Keratinocyte (primary cell): Measurements from ENCODE around the gene MAMDC2. TPM values are rescaled to one million over a fixed set of nuclear protein-coding genes. Genes with fewer than 3 reads are reported as not detected.

Source experiments
- DNase-seq: peaks from one replicate; pipeline ENCODE4 v3.0.0-alpha.2; 2011; ENCODE audit warnings: low read depth, missing footprints, low spot score
- FAIRE-seq: peaks from 2 replicates; lab custom pipeline; 2011; peaks lifted over from hg19 to GRCh38; lab: Jason Lieb, UNC
- H2AFZ ChIP-seq: 2 replicates; pipeline ENCODE4 v1.6.0; 2012; ENCODE audit warnings: low read length, control low read depth, inconsistent platforms; ENCODE audit not compliant: control insufficient read depth
- H3K27ac ChIP-seq: 2 replicates; pipeline ENCODE4 v1.5.1; 2011; ENCODE audit warnings: low read length; ENCODE audit not compliant: control insufficient read depth, insufficient read depth
- H3K27me3 ChIP-seq: 3 replicates; pipeline ENCODE4 v1.6.0; 2011; ENCODE audit warnings: low read length; ENCODE audit not compliant: control insufficient read depth, insufficient read depth; ENCODE audit errors: extremely low read depth
- H3K36me3 ChIP-seq, 2 experiments: 2 replicates in 1 of 2; 3 replicates in 1 of 2; pipeline ENCODE4 v1.5.1; 2011; ENCODE audit warnings: low read length in 2 of 2, mild to moderate bottlenecking in 1 of 2; ENCODE audit not compliant: control insufficient read depth in 2 of 2, insufficient read depth in 2 of 2; ENCODE audit errors: extremely low read depth in 1 of 2
- H3K4me1 ChIP-seq: 3 replicates; pipeline ENCODE4 v1.5.1; 2011; ENCODE audit warnings: low read length; ENCODE audit not compliant: control insufficient read depth, insufficient read depth; ENCODE audit errors: extremely low read depth
- H3K4me2 ChIP-seq: 3 replicates; pipeline ENCODE4 v1.6.0; 2011; ENCODE audit warnings: low read depth, low read length; ENCODE audit not compliant: control insufficient read depth, insufficient read depth; ENCODE audit errors: extremely low read depth
- H3K4me3 ChIP-seq, 3 experiments: fragments of 200-600 bp in 1 of 3; sonication (generic) in 1 of 3; 2 replicates in 2 of 3; 3 replicates in 1 of 3; pipeline ENCODE4 v1.5.1; 2011 to 2016; ENCODE audit warnings: low read length in 3 of 3, mild to moderate bottlenecking in 3 of 3, control low read depth in 2 of 3, inconsistent platforms in 1 of 3, low read depth in 1 of 3, mixed read lengths in 1 of 3, mixed run types in 1 of 3, moderate library complexity in 1 of 3; ENCODE audit not compliant: control insufficient read depth in 2 of 3, insufficient read depth in 2 of 3; ENCODE audit errors: extremely low read depth in 1 of 3
- H3K79me2 ChIP-seq: 2 replicates; pipeline ENCODE4 v1.6.0; 2012; ENCODE audit warnings: low read length; ENCODE audit not compliant: control insufficient read depth, insufficient read depth
- H3K9ac ChIP-seq: 3 replicates; pipeline ENCODE4 v1.6.0; 2011; ENCODE audit warnings: low read length; ENCODE audit not compliant: control insufficient read depth, insufficient read depth; ENCODE audit errors: extremely low read depth
- H3K9me1 ChIP-seq: 3 replicates; pipeline ENCODE4 v1.6.0; 2011; ENCODE audit warnings: low read length; ENCODE audit not compliant: control insufficient read depth, insufficient read depth; ENCODE audit errors: extremely low read depth
- H3K9me3 ChIP-seq: 2 replicates; pipeline ENCODE4 v1.5.1; 2012; ENCODE audit warnings: low read depth, low read length; ENCODE audit not compliant: control insufficient read depth
- H4K20me1 ChIP-seq: 3 replicates; pipeline ENCODE4 v1.6.0; 2011; ENCODE audit warnings: low read length; ENCODE audit not compliant: control insufficient read depth, insufficient read depth; ENCODE audit errors: extremely low read depth
- EZH2 ChIP-seq: IDR thresholded peaks from one replicate; pipeline ENCODE4 v1.6.1; 2012; ENCODE audit warnings: inconsistent platforms, mild to moderate bottlenecking, low read length, moderate library complexity
- dilution Hi-C: fragments of 300-500 bp; cut with MboI; formaldehyde crosslinking; loops from one replicate; pipeline ENCODE4 v1.7.0; 2020; ENCODE audit warnings: low sequenced_read_pairs; ENCODE audit not compliant: extremely low pct_ligation_motif_present
- polyA plus RNA-seq, 5 experiments: library from polyadenylated mRNA; depleted of rRNA in 3 of 5; stranded (reverse) in 3 of 5; stranded (forward) in 1 of 5; unstranded in 1 of 5; fragments of >200 nt; gene quantifications; 1 replicate in 1 of 5; 2 replicates in 3 of 5; 3 replicates in 1 of 5; pipeline versions ENCODE4 v1.2.1 to v1.2.3, GENCODE V29; 2011 to 2012; ENCODE audit warnings: missing spikeins in 2 of 5, low read depth in 1 of 5, low replicate concordance in 1 of 5
- TF ChIP-seq, protein P1 (sequence below), 3 experiments: IDR thresholded peaks in 1 of 3; conservative IDR thresholded peaks in 1 of 3; optimal IDR thresholded peaks in 1 of 3; 2 replicates in 2 of 3; 3 replicates in 1 of 3; pipeline versions ENCODE3 to v1.5.1; 2011; ENCODE audit warnings: low read length in 3 of 3, mild to moderate bottlenecking in 3 of 3, moderate library complexity in 2 of 3, control low read depth in 1 of 3, inconsistent platforms in 1 of 3; ENCODE audit not compliant: insufficient read depth in 2 of 3; ENCODE audit errors: extremely low read depth in 1 of 3

Gene MAMDC2
- polyA plus RNA-seq, 1 donor (not counting 4 experiments of a cell fraction or from before 2014, with no cell fraction given) = 4.2 TPM

DNA sequence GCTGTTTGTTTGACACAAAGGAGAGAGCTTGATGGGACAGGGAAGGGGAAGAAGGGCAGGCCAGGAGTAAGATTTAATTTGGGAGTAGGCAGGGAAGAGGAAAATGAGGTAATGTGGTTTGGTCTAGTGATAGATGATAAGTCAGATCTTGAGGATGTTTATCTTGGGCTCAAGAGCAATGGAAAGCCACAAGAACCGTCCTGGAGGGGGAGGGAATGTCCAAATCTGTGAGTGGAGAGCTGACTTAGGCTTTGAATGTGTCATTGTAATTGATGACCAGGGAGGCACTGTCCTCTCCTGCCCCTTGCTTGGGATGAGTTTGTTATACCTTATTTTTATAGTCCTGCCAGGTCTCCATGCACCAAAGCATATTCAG is 37.5 kb downstream of the MAMDC2 start:
- no peaks in the 10 kb centered on the region for H3K79me2 ChIP-seq
- no peak overlapping the region for H3K4me2 ChIP-seq
- H3K36me3 ChIP-seq = no peaks in the 10 kb centered on the region
- DNase-seq (no peak), FAIRE-seq (peak; percentile 56)
- H3K9me1 ChIP-seq = no peaks in the 10 kb centered on the region
- dilution Hi-C loops = no loop called here
- H3K27me3 ChIP-seq = no peaks in the 10 kb centered on the region
- H3K9me3 ChIP-seq = no peaks in the 10 kb centered on the region
- no peak overlapping the region for H3K4me3 ChIP-seq
- no peaks in the 10 kb centered on the region for H4K20me1 ChIP-seq
- no peak overlapping the region for H3K27ac ChIP-seq
- H3K4me1 ChIP-seq = peaks cover 9% of the 10 kb centered on the region
- H3K9ac ChIP-seq = no peak overlapping the region
- no peak overlapping the region for H2AFZ ChIP-seq
- TF ChIP-seq, protein P1, sequence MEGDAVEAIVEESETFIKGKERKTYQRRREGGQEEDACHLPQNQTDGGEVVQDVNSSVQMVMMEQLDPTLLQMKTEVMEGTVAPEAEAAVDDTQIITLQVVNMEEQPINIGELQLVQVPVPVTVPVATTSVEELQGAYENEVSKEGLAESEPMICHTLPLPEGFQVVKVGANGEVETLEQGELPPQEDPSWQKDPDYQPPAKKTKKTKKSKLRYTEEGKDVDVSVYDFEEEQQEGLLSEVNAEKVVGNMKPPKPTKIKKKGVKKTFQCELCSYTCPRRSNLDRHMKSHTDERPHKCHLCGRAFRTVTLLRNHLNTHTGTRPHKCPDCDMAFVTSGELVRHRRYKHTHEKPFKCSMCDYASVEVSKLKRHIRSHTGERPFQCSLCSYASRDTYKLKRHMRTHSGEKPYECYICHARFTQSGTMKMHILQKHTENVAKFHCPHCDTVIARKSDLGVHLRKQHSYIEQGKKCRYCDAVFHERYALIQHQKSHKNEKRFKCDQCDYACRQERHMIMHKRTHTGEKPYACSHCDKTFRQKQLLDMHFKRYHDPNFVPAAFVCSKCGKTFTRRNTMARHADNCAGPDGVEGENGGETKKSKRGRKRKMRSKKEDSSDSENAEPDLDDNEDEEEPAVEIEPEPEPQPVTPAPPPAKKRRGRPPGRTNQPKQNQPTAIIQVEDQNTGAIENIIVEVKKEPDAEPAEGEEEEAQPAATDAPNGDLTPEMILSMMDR (optimal IDR thresholded peaks at IDR 0.05 in 1 of 3, IDR thresholded peaks at IDR 0.05 in 1 of 3, conservative IDR thresholded peaks at IDR 0.05 in 1 of 3; ENCODE audit: extremely low read depth in 1 of 3, insufficient read depth in 2 of 3, low read length in 3 of 3) = no peak
- no peak for TF ChIP-seq EZH2

DNA sequence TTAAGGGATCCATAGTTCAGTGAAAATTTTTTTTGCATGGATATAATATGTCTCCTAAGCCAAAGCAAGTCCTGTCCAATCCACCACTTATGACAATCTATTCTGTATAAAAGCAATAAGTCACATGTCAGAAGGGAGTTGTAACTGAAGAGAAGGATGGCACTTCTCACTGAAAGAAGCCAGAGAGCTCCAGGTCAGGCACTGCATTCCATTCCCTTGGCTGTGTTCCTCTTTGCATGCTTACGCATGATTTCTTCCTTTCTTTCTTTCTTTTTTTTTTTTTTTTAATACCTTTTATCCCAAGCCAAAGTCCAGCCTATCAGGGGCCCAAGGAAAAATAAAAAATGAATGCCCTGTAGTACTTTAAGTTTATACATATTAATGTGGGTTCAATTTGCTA is 39.8 kb downstream of the MAMDC2 start:
- no peak for DNase-seq
- Histone ChIP-seq H3K9ac (no peak overlapping the region), H4K20me1 (no peaks in the 10 kb centered on the region), H3K4me3 (no peak overlapping the region), H3K4me1 (peaks cover 9% of the 10 kb centered on the region), H3K79me2 (no peaks in the 10 kb centered on the region), H3K36me3 (no peaks in the 10 kb centered on the region), H3K27me3 (no peaks in the 10 kb centered on the region), H2AFZ (no peak overlapping the region), H3K9me1 (no peaks in the 10 kb centered on the region), H3K27ac (no peak overlapping the region), H3K4me2 (peak overlapping the region; percentile 6), H3K9me3 (no peaks in the 10 kb centered on the region)
- peak; percentile 76 for FAIRE-seq
- TF ChIP-seq EZH2 = no peak
- TF ChIP-seq, protein P1 (optimal IDR thresholded peaks at IDR 0.05 in 1 of 3, IDR thresholded peaks at IDR 0.05 in 1 of 3, conservative IDR thresholded peaks at IDR 0.05 in 1 of 3; ENCODE audit: extremely low read depth in 1 of 3, insufficient read depth in 2 of 3, low read length in 3 of 3) = no peak
- dilution Hi-C loops = no loop called here
